HG03108 (cell line): ENCODE data around the gene GUCD1.
"Not testable (repeated sequence)": the region's sequence is repeated elsewhere in the genome, so short reads cannot be mapped to it uniquely, and the experiment has no call there.

ENCODE experiments used
- ATAC-seq: cut with Tn5 transposase; IDR thresholded peaks from one replicate; pipeline ENCODE4 v1.9.1; 2021; ENCODE audit warnings: moderate library complexity; ENCODE audit not compliant: unreplicated experiment

Gene GUCD1

GRCh38 chr22:24566899-24567511, 12.1 kb upstream of the GUCD1 start:
- ATAC-seq = no peak

- ATAC-seq = no peak
These were observed 10.1 kb upstream of the GUCD1 start for GRCh38 chr22:24565077-24565476.

- no peak for ATAC-seq
These were observed 9.6 kb upstream of the GUCD1 start for GRCh38 chr22:24564376-24565058.

GRCh38 chr22:24563246-24563645, 8.3 kb upstream of the GUCD1 start:
- ATAC-seq = no peak

GRCh38 chr22:24559471-24559870, 4.5 kb upstream of the GUCD1 start:
- ATAC-seq = no peak

- peak; percentile 69 for ATAC-seq
These were observed 464 bp upstream of the GUCD1 start, which contains the start of gene SNRPD3 for GRCh38 chr22:24555165-24556039. Gene SNRPD3 (plus strand): TSS chr22:24555999. CDS start chr22:24557675, 1,676 bp downstream.

- ATAC-seq = no peak
These were observed 1.2 kb downstream of the GUCD1 start for GRCh38 chr22:24553597-24554312.

- not testable (repeated sequence) for ATAC-seq
These were observed 2.2 kb downstream of the GUCD1 start for GRCh38 chr22:24552503-24553286.

- ATAC-seq = no peak
These were observed 4.0 kb downstream of the GUCD1 start for GRCh38 chr22:24550902-24551435.

- no peak for ATAC-seq
These were observed 4.7 kb downstream of the GUCD1 start for GRCh38 chr22:24550028-24550901.

- ATAC-seq = no peak
These were observed 6.1 kb downstream of the GUCD1 start for GRCh38 chr22:24548812-24549211.

GRCh38 chr22:24543679-24544243, 11.2 kb downstream of the GUCD1 start:
- no peak for ATAC-seq

- no peak for ATAC-seq
These were observed 11.7 kb downstream of the GUCD1 start for GRCh38 chr22:24543185-24543601.

- ATAC-seq = no peak
These were observed 12.3 kb downstream of the GUCD1 start for GRCh38 chr22:24542641-24543040.

GRCh38 chr22:24541681-24542515, 13.0 kb downstream of the GUCD1 start:
- no peak for ATAC-seq

- no peak for ATAC-seq
These were observed 14.5 kb downstream of the GUCD1 start for GRCh38 chr22:24540470-24540869.

GRCh38 chr22:24536089-24536488, 18.8 kb downstream of the GUCD1 start:
- no peak for ATAC-seq

- no peak for ATAC-seq
These were observed 19.6 kb downstream of the GUCD1 start for GRCh38 chr22:24535348-24535747.
